Measurements from ENCODE around the gene UPF3A.

UPF3A gene

DNA sequence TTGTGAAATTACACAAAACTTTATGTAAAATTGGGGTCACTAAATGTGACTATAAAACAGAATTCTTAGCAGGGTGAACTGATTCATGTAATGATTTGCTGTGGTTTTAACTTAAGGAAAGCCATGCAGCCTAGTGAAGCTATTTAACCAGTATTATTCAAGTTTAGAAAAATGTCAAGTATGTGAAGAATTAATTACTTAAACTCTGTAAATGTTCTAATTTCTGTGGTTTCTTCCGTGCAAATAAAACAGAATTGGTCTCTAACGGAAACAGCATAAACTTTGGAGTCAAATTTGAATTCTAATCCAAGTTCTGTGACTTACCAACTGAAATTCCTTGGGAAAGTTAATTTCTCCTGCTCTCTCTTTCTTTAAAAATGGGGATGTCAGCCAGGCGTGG, 33.4 kb upstream of the UPF3A start:
- H3K4me1 ChIP-seq (ENCODE audit: control insufficient read depth, insufficient read depth, low read length): no peaks in the 10 kb centered on the region
- no peak overlapping the region for H3K27ac ChIP-seq (ENCODE audit: extremely low read depth, low read depth, low read length)
- ChIA-PET CTCF (interaction anchor here (1.1 kb wide), 1 partner anchor 10 kb away, joined by 4 read pairs; no protein-coding TSS in a partner anchor), POLR2A (no interaction called here)
- H3K9me3 ChIP-seq (ENCODE audit: control insufficient read depth, insufficient read depth, low read depth, low read length): no peaks in the 10 kb centered on the region
- no peak overlapping the region for H3K4me3 ChIP-seq (ENCODE audit: low read depth, low read length)
- peaks cover 52 to 94% of the 10 kb centered on the region in 2 experiments for H3K36me3 ChIP-seq (ENCODE audit: control insufficient read depth in 2 of 2, insufficient read depth in 1 of 2, low read length in 2 of 2)
- TF ChIP-seq PATZ1 (tag by site-specific recombination; IDR thresholded peaks at IDR 0.05) (no peak), IKZF3 (tag by site-specific recombination; IDR thresholded peaks at IDR 0.05) (no peak), PRDM10 (tag by site-specific recombination; IDR thresholded peaks at IDR 0.05) (no peak), ZNF558 (tag by site-specific recombination; IDR thresholded peaks at IDR 0.05) (no peak), TCF7L2 (IDR thresholded peaks at IDR 0.05; ENCODE audit: borderline replicate concordance, low read depth, low read length) (no peak), MEIS1 (CRISPR knock-in tag; IDR thresholded peaks at IDR 0.05; ENCODE audit: borderline replicate concordance) (no peak), HOXC10 (CRISPR knock-in tag; IDR thresholded peaks at IDR 0.05) (no peak), ZFP37 (tag by site-specific recombination; IDR thresholded peaks at IDR 0.05) (no peak), KLF16 (tag by site-specific recombination; IDR thresholded peaks at IDR 0.05) (no peak), ZXDB (tag by site-specific recombination; IDR thresholded peaks at IDR 0.05) (no peak), TSHZ1 (tag by site-specific recombination; IDR thresholded peaks at IDR 0.05; ENCODE audit: borderline replicate concordance) (no peak)
- TF ChIP-seq, protein P1, sequence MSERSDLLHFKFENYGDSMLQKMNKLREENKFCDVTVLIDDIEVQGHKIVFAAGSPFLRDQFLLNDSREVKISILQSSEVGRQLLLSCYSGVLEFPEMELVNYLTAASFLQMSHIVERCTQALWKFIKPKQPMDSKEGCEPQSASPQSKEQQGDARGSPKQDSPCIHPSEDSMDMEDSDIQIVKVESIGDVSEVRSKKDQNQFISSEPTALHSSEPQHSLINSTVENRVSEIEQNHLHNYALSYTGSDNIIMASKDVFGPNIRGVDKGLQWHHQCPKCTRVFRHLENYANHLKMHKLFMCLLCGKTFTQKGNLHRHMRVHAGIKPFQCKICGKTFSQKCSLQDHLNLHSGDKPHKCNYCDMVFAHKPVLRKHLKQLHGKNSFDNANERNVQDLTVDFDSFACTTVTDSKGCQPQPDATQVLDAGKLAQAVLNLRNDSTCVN (tag by site-specific recombination; optimal IDR thresholded peaks at IDR 0.05): no peak
- TF ChIP-seq, protein P2, sequence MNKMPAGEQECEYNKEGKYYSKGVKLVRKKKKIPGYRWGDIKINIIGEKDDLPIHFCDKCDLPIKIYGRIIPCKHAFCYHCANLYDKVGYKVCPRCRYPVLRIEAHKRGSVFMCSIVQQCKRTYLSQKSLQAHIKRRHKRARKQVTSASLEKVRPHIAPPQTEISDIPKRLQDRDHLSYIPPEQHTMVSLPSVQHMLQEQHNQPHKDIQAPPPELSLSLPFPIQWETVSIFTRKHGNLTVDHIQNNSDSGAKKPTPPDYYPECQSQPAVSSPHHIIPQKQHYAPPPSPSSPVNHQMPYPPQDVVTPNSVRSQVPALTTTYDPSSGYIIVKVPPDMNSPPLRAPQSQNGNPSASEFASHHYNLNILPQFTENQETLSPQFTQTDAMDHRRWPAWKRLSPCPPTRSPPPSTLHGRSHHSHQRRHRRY (tag by site-specific recombination; IDR thresholded peaks at IDR 0.05): no peak
